Measurements from ENCODE around the gene ZNF296. TPM values are rescaled to one million over a fixed set of nuclear protein-coding genes. Genes with fewer than 3 reads are reported as not detected.

The ZNF296 gene
- total RNA-seq, 1 donor from 2014 or later, result not detected

DNA sequence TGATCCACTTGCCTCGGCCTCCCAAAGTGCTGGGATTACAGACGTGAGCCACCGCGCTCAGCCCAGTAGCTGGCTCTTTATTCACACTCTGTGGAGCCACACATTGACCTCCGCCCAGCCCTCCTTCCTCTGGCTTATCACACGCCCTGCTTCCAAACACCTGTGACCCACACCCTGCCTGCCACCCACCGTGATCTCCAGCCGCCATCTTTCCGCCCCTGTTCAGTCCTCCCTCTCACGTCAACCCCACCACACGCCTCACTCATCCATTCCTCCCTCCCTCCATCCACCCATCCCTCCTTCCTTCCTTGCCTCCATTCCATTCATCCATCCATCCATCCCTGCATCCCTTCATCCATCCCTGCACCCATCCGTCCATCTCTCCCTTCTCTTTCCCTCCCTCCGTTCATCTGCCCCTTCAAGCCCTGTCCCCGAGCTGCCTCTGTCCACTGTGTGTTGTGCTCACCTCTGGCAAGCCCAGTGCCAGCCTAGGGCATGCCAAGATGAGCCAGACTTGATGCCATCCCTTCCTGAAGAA lies 17.6 kb downstream of the ZNF296 start:
- no peak for DNase-seq

DNA sequence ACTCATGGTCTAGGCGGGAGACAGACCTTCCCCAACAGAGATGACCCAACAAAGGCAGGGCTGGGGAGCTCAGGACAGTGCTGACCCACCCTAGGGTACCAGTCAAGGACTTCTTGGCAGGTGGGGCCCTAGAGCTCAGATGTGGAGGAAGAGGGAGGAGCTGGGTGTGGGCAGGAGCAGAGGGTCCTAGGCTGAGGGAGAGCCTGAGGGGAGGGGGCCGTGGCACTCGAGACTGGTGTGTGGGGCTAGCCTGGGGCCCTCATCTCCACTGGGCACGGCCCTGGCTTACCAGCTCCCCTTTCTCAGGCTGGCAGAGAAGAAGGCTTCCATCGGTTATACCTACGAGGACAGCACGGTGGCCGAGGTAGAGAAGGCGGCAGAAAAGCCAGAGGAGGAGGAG lies 18.8 kb downstream of the ZNF296 start:
- no peak for DNase-seq

GRCh38 chr19:45056831-45057230 lies 19.4 kb downstream of the ZNF296 start:
- no peak for DNase-seq

GRCh38 chr19:45051929-45052579 lies 24.2 kb downstream of the ZNF296 start:
- DNase-seq, result no peak

DNA sequence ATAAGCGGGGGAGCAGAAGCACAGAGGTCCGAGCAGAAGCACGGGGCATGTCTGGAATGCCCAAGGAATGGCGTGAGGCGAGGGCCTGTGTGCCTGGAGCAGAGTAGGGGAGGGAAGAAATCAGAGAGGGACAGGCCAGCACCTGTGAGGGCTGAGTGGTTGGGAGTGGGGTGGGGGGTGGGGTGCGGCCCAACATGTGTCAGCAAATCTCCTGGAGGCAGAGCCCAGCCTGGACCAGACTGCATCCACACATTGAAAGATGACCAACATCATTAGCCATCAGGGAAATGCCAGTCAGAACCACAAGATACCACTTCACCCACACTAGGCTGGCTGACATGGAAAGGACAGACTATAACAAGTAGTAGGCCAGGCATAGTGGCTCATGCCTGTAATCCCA lies 26.2 kb downstream of the ZNF296 start:
- no peak for DNase-seq

- no peak for DNase-seq
Observed at GRCh38 chr19:45049073-45049736, 27.1 kb downstream of the ZNF296 start.

GRCh38 chr19:45047188-45047797 lies 29.0 kb downstream of the ZNF296 start:
- no peak for DNase-seq

- no peak for DNase-seq
Observed at GRCh38 chr19:45046355-45046754, 29.9 kb downstream of the ZNF296 start.

GRCh38 chr19:45045671-45046353 lies 30.5 kb downstream of the ZNF296 start:
- no peak for DNase-seq

DNA sequence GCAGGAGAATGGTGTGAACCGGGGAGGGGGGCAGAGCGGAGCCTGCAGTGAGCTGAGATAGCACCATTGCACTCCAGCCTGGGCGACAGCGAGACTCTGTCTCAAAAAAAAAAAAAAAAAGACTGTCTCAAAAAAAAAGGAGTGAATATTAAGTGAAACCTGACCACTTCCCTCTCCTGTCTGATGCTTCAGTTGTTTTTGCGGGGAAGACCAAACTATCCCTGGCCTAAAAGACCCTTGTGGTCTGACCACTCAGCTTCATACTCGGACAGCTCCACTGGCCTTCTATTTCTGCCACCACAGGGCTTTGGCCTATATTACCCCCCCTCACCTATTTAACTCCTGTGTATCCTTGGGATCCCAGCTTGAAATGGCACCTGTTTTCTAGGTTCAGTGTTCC lies 35.2 kb downstream of the ZNF296 start:
- no peak for DNase-seq

GRCh38 chr19:45040059-45040771 lies 36.1 kb downstream of the ZNF296 start:
- DNase-seq, result no peak

- peak; percentile 96 for DNase-seq
Observed at GRCh38 chr19:45038931-45039893, 37.1 kb downstream of the ZNF296 start, which contains the start of gene CLASRP. TSS of gene CLASRP (plus strand) at chr19:45039045. CDS start at chr19:45040213, 1,168 bp downstream.

GRCh38 chr19:45037393-45038169 lies 38.7 kb downstream of the ZNF296 start:
- DNase-seq, result no peak

- no peak for DNase-seq
Observed at GRCh38 chr19:45035755-45036154, 40.5 kb downstream of the ZNF296 start.

GRCh38 chr19:45032421-45032820 lies 43.9 kb downstream of the ZNF296 start:
- DNase-seq, result no peak

DNA sequence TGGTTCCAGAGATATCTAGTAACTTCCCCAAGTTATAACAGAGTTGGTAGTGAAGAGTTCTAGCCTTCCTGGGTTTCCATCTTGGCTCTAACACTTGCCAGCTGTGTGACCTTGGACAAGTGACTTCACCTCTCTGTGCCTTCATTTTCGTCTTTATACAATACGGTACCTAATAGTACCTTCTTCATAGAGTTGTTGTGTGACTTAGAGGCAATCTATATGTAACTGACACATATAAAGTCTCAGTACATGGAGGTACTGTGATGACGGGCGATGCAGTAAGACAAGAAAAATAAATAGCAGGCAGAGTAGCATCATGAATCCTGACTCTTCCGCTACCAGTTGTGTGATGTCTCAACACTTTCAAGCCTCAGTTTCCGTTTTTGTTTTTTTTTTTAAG lies 45.5 kb downstream of the ZNF296 start:
- no peak for DNase-seq

DNA sequence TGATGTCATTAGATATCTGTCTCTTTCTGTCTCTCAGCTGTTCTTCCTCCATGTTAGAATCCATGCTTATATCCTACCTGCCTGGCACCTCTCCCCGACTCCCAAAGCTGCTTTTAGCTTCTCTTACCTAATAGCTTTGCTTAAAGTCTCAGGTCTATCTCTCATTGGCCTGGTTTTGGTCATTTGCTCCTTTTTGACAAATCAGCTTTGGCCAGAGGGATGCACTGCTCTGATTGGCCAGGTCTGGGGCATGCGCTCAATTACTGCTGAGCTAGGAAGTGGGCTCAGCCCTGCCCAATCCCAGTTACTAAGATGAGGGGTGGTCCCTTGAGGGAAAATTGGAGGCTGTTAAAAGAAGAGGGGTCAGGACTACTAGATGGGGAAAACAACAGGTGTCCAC lies 48.9 kb downstream of the ZNF296 start:
- DNase-seq, result no peak

DNA sequence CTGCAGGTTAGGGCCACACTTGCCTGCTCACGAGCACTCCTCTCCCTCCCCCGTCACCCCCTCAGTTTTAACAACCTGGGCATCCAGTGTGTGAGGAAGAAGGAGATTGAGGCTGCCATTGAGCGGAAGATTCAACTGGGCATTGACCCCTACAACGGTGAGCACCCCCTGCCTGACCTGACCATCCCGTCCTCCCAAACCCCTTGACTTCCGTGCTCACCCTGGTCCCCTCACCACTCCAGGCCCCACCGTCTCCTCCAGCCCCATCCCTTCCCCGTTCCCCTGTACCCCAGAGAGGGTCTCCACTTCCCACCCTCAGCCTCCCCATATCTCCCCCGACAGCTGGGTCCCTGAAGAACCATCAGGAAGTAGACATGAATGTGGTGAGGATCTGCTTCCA lies 51.0 kb downstream of the ZNF296 start:
- no peak for DNase-seq

DNA sequence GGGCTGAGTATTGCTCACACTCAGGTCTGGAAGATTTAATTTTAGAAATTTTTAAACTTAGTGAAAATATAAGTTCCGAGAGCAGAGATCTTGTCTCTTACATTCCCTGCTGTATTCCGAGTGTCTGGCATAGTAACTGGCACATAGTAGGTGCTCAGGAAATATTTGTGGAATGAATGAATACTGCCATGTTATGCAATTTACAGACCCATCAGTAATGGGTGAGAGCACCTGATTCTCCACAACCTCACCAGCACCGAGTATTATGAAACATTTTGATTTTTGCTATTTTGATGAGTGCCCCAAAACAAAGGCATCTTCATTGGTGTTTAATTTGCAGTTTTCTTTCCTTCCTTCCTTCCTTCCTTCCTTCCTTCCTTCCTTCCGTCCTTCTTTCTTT lies 53.2 kb downstream of the ZNF296 start:
- DNase-seq, result no peak

- DNase-seq, result no peak
Observed at GRCh38 chr19:45021971-45022370, 54.3 kb downstream of the ZNF296 start.

All from tongue (tissue), 2 donors.